Muscle layer of duodenum (tissue), 2 donors: ENCODE measurements around the gene NR2F6.
A peak's percentile ranks its signal among the peaks of the same experiment; 100 is the strongest.

Experiments
- H3K27ac ChIP-seq: one replicate; pipeline ENCODE4 v1.7.0; 2013; ENCODE audit warnings: mild to moderate bottlenecking, low read length
- H3K27me3 ChIP-seq: one replicate; pipeline ENCODE4 v1.7.0; 2013; ENCODE audit warnings: low read depth, mild to moderate bottlenecking, control low read depth, low read length
- H3K36me3 ChIP-seq, 2 donors: one replicate each; pipeline ENCODE4 v1.7.0; 2013; ENCODE audit warnings: low read length in 2 of 2, control low read depth in 1 of 2, mild to moderate bottlenecking in 1 of 2; ENCODE audit not compliant: insufficient read depth in 2 of 2, control insufficient read depth in 1 of 2
- H3K4me1 ChIP-seq, 2 donors: one replicate each; pipeline ENCODE4 v1.7.0; 2013; ENCODE audit warnings: low read length in 2 of 2, mild to moderate bottlenecking in 2 of 2, control low read depth in 1 of 2, moderate library complexity in 1 of 2; ENCODE audit not compliant: insufficient read depth in 2 of 2, control insufficient read depth in 1 of 2
- H3K4me3 ChIP-seq, 2 donors: one replicate each; pipeline ENCODE4 v1.7.0; 2013; ENCODE audit warnings: low read length in 2 of 2, low read depth in 1 of 2, mild to moderate bottlenecking in 1 of 2
- H3K9me3 ChIP-seq, 2 donors: one replicate each; pipeline ENCODE4 v1.7.0; 2013; ENCODE audit warnings: low read length in 2 of 2, control low read depth in 1 of 2, mild to moderate bottlenecking in 1 of 2; ENCODE audit not compliant: control insufficient read depth in 1 of 2
- donor health status: healthy.

Gene NR2F6

GRCh38 chr19:17262557-17262956, 16.8 kb upstream of the NR2F6 start:
- Histone ChIP-seq H3K27me3 (no peaks in the 10 kb centered on the region), H3K4me1 (peaks cover 0 to under 1% of the 10 kb centered on the region in 2 donors), H3K27ac (no peak overlapping the region), H3K4me3 (no peak overlapping the region), H3K9me3 (peaks cover 0 to 8% of the 10 kb centered on the region in 2 donors), H3K36me3 (no peaks in the 10 kb centered on the region)

DNA sequence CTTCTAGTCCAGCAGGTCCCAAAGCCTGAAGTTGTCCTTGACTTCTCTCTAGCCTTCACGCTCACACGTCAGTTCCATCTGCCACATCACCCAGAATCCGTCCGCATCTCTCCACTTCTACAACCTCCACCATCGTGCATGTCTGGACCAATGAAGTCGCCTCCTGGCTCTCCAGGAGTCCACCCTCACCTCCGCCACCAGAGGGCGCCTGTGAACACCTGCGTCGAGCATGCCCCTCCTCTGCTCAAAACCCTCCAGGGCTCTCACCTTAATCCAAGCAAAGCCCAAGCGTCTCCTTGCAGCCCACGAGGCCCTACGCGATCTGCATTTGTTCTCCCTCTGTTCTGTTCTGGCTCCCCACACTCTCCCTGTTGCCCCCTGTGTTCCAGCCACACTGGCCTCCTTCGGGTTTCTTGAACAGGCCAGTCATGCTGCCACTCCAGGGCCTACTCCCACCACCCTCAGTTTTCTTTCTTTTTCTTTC, 15.2 kb upstream of the NR2F6 start:
- Histone ChIP-seq H3K4me1 (no peaks in the 10 kb centered on the region), H3K4me3 (no peak overlapping the region), H3K27me3 (no peaks in the 10 kb centered on the region), H3K27ac (no peak overlapping the region), H3K9me3 (peaks cover 0 to 8% of the 10 kb centered on the region in 2 donors), H3K36me3 (no peaks in the 10 kb centered on the region)

DNA sequence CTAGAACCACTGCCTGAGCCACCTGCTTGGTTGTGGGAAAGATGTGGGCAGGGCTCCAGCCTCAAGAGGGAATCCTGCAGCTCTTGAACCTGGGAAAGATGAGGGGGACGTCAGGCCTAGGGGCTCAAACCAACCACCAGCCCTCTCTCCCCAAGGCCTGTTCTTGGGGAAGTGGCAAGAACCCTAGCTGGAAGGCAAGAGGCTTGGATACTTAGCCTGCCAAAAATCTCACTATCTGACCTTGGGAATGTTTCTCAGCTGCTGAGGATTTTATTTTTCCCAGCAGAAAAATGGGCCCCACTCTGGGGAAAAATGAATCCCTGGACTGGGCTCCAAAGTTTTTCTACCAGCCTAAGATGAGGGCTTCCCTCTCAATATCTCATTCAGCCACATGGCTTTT, 14.2 kb upstream of the NR2F6 start:
- peaks cover 0 to 8% of the 10 kb centered on the region in 2 donors for H3K9me3 ChIP-seq
- H3K4me1 ChIP-seq: no peaks in the 10 kb centered on the region
- no peaks in the 10 kb centered on the region for H3K36me3 ChIP-seq
- H3K27me3 ChIP-seq: no peaks in the 10 kb centered on the region
- no peak overlapping the region for H3K27ac ChIP-seq
- H3K4me3 ChIP-seq: no peak overlapping the region

- Histone ChIP-seq H3K4me3 (no peak overlapping the region), H3K4me1 (no peaks in the 10 kb centered on the region), H3K9me3 (peaks cover 0 to 8% of the 10 kb centered on the region in 2 donors), H3K27me3 (no peaks in the 10 kb centered on the region), H3K27ac (no peak overlapping the region), H3K36me3 (no peaks in the 10 kb centered on the region)
Observed at GRCh38 chr19:17259118-17259780, 13.5 kb upstream of the NR2F6 start.

DNA sequence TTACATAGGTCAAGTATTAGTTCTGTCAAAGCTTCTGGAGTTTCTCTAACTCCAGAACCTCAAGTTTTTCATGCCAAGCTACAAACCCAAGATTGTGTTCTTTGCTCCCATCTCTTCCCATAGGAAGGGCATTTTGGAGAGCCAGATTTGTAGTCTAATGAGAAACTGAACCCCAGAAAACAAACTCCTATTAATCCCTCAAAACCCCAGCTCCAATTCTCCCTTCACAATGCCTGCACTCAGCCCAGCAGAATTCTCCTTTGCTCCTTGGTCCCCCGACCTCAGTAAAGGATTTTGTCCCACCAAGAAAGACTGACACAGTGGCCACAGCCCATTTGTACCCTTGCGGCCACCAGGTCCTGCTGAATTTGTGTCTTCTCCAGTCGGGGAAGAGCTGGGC, 10.4 kb upstream of the NR2F6 start:
- peaks cover 0 to 8% of the 10 kb centered on the region in 2 donors for H3K9me3 ChIP-seq
- H3K4me1 ChIP-seq: no peaks in the 10 kb centered on the region
- H3K4me3 ChIP-seq: no peak overlapping the region
- H3K36me3 ChIP-seq: no peaks in the 10 kb centered on the region
- H3K27ac ChIP-seq: no peak overlapping the region
- no peaks in the 10 kb centered on the region for H3K27me3 ChIP-seq

DNA sequence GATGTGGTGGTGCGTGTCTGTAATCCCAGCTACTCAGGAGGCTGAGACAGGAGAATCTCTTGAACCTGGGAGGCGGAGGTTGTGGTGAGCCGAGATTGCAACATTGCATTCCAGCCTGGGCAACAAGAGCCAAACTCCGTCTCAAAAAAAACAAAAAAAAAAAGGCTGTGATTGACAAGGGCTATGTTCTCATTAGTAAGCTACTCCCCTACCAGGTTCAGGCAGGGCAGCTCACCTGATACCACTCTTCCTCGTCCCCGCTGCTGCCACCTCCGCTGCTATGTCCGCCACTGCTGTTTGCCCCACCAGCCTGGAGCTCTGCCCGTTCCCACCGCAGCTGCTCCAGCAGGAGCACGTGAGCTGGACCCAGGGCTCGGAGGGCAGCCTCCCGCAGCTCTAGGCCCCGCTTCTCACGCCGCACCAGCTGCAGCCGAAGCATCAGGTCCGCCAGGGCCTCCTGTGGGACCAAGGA, 9.5 kb upstream of the NR2F6 start:
- H3K4me3 ChIP-seq: no peak overlapping the region
- H3K27me3 ChIP-seq: no peaks in the 10 kb centered on the region
- H3K9me3 ChIP-seq: peaks cover 0 to 8% of the 10 kb centered on the region in 2 donors
- H3K4me1 ChIP-seq: no peaks in the 10 kb centered on the region
- H3K27ac ChIP-seq: no peak overlapping the region
- H3K36me3 ChIP-seq: no peaks in the 10 kb centered on the region

- Histone ChIP-seq H3K4me1 (no peaks in the 10 kb centered on the region), H3K27ac (no peak overlapping the region), H3K27me3 (no peaks in the 10 kb centered on the region), H3K9me3 (peaks cover 0 to 6% of the 10 kb centered on the region in 2 donors), H3K4me3 (no peak overlapping the region), H3K36me3 (no peaks in the 10 kb centered on the region)
Observed at GRCh38 chr19:17254636-17255035, 8.9 kb upstream of the NR2F6 start.

- Histone ChIP-seq H3K9me3 (no peaks in the 10 kb centered on the region), H3K27me3 (no peaks in the 10 kb centered on the region), H3K4me3 (no peak overlapping the region), H3K27ac (no peak overlapping the region), H3K36me3 (no peaks in the 10 kb centered on the region), H3K4me1 (peaks cover 6 to 14% of the 10 kb centered on the region in 2 donors)
Observed at GRCh38 chr19:17249887-17250548, 4.3 kb upstream of the NR2F6 start.

GRCh38 chr19:17248011-17248776, 2.5 kb upstream of the NR2F6 start:
- Histone ChIP-seq H3K27ac (no peak overlapping the region), H3K4me3 (no peak overlapping the region), H3K27me3 (no peaks in the 10 kb centered on the region), H3K36me3 (no peaks in the 10 kb centered on the region), H3K9me3 (no peaks in the 10 kb centered on the region), H3K4me1 (peaks cover 6 to 23% of the 10 kb centered on the region in 2 donors)

DNA sequence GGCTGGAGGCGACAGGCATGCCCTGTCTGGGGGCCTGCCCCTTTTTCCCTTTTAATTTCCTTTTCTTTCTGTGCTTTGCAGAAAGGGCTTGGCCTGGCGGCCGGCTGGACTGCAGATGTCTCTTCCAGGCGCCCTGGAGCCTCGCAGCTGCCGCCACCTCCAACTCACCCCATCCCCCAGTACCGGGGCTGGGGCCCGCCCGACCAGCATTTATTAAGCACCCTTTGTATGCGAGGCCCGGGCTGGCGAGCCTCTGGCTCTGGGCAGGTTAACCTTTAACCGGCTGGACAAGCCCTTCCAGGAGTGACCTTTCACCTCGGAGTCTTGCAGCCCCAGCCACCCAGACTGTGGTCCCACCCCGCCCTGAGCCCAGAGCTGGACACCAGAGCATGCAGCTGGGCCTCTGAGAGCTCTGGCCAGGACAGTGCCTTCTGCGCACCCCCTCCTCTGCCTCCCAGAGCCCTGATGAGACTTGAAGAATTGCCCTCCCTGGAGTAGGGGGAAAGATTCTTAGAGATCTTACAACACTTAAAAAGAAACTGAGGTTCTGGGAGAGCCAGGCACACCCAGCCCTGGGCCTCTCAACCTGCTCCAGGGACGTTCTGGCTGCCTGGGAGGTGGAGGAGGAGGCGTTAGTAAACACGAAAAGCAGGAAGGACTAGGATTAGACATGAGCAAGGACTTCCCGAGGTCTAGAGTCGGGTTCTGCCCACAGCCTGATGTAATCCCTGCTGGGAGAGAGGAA, 1.1 kb upstream of the NR2F6 start:
- peaks cover 6 to 35% of the 10 kb centered on the region in 2 donors for H3K4me1 ChIP-seq

More for the DNA sequence above, 1.1 kb upstream of the NR2F6 start:
- no peaks in the 10 kb centered on the region for H3K27me3 ChIP-seq
- no peaks in the 10 kb centered on the region for H3K36me3 ChIP-seq
- H3K9me3 ChIP-seq: no peaks in the 10 kb centered on the region
- H3K4me3 ChIP-seq: peak overlapping the region; percentile 30 to 70
- no peak overlapping the region for H3K27ac ChIP-seq
